HTERT RPE-1 (cell line): Measurements from ENCODE around the gene OOSP1.
"Not testable (repeated sequence)": the region's sequence is repeated elsewhere in the genome, so short reads cannot be mapped to it uniquely, and the experiment has no call there.

ENCODE experiments used
- in situ Hi-C: fragments of 300-500 bp; cut with MboI; formaldehyde crosslinking; loops from 4 replicates; pipeline ENCODE4 v1.14.3; 2020; ENCODE audit warnings: low sequenced_read_pairs

Gene OOSP1

DNA sequence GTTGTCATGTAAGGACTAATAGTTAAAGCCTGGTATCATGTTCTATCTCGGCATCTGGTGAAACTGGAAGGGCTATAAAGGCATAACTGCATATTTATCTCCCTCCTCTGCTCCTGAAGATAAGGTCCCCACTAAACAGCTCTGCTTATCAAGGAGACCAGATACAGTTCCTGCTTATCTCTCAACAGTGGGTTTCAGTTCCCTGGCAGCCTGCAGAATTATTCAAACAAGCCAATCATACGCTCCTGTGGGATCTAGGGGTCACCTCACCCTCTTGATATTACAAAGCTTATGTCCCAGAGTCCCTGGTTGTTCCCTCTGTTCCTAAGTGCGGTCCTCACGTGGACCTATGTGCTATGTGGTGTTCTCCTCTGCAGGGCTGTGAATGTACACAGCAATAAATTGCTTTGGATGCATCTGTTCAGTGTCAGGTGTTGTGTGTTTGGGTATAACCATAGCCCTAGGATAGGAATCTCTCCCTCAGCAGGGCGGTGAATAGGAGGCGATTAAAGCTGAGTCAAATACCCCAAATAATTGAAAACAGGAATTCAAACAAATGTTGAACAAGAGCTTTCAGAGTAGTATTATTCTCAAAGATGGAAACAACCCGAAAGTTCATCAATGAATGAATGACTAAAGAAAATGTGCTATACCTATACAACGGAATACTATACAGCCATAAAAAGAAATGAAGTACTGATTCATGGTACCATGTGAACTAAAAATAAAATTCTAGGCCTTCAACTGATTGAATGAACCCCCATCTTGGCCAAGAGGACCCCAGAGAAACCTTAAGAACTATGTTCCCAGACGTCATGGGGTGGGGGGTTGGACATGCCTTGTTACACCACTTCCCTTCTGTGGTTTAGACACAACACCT is 22.5 kb downstream of the OOSP1 start:
- in situ Hi-C loops, result no loop called here

DNA sequence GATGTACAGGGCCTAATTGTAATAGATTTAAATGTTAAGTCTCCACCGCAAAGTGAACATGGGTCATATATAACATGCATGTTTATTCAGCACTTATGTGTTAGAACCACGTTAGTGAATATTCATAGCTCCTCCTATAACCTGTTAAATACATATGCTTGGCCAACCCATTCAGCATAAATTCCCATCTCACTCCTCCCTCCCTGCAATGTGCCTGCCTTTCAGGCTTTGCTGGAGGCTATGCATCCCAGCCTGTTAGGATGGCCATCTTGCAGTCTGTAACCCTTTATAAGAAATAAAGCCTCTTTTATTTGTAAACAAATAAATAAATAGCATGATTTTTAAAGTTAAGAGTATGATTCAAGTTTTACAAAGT is 23.9 kb downstream of the OOSP1 start:
- in situ Hi-C loops, result no loop called here

DNA sequence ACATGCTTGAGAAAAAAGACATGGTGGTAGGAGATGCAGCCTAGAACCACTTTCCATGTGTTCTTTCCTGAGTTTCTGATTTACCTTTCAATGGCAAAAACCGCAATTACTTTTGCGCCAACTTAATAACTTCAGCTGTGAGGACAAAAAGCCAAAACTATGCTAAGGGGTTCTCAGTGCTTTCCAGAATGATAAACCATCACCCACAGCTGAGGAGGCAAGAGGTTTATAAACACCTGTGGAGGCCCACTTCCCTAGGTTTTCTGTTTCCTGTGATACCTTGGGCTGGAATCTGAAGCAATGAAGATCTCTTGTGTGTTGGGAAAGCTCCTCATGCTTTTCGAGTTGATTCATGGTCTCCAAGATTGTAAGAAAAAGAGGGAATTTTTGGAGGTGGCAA is 25.5 kb downstream of the OOSP1 start, which contains the start of gene OOSP4A:
OOSP4A (plus strand) TSS at position 301 of the 400 bp plus-strand sequence; CDS start at position 301, 0 bp downstream.
- in situ Hi-C loops, result no loop called here

DNA sequence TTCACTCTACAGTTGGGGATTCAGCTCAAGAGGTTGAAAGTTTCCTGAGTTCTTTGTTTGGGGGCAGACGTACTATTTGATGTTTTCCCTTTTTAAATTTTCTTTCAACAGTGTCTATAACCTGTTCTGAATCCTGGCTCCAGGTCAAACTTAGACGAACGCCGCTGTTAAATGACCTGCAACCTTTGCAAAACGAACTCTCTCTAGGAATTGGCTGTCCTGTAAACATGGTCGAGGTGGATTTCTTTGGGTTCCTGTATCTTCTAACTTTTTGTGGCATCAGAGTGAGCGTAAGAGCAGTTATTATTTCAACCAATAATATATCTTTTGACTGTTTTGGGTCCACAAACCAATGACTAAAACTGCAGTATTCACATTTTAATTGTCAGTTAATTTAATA is 27.2 kb downstream of the OOSP1 start:
- in situ Hi-C loops, result no loop called here

DNA sequence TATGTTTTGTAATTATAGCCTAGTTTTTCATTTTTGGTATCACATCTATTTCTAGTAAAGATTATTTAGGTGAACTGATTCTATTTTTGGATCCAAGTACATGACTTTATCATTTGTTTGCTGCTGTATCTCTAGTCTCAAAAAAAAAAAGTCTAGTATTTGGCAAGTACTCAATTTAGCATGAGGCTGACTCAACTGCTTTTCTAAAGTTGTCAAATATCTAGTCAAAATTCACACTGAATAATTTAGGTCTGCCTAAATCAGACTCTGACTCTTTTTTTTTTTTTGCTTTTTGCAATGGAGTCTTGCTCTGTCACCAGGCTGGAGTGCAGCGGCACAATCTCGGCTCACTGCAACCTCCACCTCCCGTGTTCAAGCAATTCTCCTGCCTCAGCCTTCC is 28.0 kb downstream of the OOSP1 start:
- in situ Hi-C loops, result no loop called here

DNA sequence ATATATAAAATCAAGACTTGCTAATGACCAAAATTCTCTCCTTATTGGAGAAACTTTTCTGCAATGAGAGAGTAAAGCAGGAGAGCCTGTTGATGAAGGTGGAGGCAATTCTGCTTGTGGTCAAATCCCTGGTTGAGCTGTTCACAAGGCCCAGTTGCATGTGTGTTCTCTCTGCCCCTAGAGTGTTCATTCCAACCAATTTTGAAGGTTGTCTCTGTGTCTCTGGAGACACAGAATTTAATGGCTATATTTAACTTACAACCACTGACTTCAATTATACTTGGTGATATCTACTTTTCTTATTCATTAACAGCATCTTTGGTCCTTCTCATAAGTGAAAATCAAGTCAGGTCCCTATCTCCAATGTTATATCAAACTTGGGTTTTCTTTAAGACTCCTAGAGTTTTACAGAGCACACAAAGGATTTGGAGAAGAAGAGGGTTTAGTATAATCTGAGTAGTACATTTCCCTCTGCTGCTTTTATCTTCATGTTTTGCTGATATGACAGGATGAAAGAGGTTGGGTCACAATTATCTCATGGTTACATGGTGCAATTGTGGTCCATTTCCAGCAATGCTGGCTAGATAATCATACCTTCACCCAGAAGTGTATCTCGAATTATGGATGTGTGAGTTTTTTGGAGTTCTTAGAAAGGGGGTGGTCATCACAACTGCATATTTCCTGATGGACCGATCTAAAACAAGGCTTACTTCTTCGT is 29.6 kb downstream of the OOSP1 start:
- in situ Hi-C loops, result no loop called here

DNA sequence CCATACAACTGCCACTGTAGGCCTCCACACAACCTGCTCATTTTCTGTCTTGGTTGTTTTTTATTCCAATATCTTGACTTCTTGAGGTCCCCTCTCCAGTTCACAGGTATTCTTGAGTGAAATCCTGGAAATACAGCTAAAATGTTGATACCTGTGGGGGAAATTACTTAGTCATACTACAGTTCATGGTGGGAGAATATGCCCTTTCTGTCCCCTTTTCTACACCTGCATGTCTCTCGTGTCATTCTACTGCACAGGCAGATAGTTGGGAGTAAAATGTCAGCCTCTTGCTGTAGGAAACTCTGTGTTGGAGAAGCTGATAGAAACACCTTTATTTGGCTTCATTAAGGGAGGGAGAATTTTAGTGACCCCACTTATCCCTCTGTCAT is 30.2 kb downstream of the OOSP1 start:
- in situ Hi-C loops, result no loop called here

DNA sequence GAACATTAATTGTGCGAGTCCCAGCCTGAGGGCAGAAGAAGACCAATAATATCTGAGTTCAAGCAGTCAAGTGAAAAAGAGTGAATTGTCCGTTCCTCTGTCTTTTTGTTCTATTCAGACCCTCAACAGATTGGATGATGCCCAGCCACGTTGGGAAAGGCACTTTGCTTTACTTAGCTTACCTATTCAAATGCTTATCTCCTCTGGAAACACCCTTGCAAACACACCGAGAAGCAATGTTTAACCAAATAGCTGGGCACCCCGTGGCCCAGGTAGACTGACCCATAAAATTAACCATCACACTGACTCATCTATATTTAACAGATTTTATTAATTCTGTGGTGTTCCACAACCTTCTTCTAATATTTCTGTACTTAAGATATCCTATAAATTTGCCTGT is 34.9 kb downstream of the OOSP1 start:
- in situ Hi-C loops, result no loop called here

DNA sequence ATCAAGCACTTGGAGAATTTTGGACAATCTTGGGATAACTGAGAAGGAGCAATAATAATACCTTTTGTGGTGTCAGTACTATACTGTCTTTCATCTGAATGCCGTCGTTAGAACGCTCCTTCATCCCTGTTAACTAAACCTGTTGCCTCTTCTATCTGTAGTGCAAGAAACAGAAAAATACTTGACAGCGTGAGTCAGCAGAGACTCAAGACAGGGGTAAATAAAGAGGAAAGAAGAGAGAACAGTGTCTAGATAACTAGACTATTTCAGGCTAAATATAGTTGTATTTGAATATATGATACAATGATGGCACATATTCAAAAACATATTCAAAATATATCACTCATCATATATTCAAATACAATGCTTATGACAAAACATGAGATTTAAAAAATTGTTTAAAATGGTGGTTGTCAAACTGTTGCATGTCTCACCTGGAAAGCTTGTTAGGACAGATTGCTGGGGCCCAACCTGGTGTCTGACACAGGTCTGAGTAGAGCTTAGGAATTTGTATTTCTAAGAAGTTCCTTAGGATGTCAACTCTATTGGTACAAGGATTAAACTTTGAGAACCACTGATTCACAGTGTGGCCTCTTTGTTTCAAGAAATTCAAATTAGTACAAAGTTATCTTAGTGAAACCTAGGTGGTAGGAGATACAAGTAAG is 43.0 kb downstream of the OOSP1 start:
- in situ Hi-C loops, result no loop called here

DNA sequence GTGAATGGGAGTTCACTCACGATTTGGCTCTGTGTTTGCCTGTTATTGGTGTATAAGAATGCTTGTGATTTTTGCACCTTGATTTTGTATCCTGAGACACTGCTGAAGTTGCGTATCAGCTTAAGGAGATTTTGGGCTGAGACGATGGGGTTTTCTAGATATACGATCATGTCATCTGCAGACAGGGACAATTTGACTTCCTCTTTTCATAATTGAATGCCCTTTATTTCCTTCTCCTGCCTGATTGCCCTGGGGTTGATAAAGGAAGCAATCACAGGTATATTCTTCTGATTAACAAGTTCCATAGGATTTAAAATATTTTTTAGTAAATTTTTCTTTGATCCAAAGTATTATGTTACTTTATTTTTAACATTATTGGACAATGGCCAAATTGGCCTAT is 43.8 kb downstream of the OOSP1 start:
- in situ Hi-C loops, result not testable (repeated sequence)

DNA sequence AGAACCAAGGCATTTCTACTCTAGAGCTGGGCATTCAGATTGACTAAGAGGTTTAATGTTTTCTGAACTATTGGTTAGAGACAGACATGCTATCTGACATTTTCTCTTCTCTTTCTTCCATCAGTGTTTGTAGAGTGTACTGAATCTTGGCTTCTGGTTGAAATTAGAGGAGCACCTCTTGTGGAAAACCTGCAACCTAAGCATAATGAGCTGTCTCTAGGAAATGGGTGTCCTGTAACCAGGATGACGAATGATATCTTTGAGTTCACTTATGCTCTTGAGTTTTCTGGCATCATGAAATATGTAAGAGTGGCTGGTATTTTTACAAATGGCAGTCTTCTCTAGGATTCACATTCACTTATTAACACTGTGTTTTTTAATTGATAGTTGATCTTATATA is 45.0 kb downstream of the OOSP1 start:
- in situ Hi-C loops, result no loop called here

DNA sequence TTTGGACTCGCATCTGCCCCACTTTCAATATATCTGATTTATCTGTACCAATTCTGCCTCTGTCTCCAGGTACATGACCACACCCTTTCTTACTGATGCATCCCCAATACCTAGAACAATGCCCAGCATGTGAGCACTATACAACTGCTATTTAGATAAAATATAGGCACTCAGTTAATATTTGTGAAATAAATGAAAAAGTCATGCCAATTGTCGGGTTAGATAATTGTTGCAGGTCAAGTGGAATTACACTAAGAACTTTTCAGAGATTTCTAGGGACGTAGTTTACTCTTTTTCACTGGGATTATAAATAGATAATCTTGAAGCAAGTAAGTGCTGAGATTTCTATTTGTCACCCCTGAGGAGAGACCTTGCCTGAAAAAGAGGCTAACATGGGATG is 46.1 kb downstream of the OOSP1 start:
- in situ Hi-C loops, result no loop called here

DNA sequence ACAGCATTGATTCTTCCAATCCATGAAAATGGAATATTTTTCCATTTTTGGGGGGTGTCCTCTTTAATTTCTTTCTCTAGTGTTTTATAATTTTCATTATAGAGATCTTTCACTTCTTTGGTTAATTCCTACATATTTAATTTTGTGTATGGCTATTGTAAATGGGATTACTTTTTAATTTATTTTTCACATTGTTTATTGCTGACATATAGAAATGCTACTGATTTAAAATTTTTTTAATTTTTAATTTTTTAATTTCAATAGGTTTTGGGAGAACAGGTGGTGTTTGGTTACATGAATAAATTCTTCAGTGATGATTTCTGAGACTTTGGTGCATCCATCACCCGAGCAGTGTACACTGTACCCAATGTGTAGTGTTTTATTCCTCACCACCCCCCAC is 52.2 kb downstream of the OOSP1 start:
- in situ Hi-C loops, result no loop called here

DNA sequence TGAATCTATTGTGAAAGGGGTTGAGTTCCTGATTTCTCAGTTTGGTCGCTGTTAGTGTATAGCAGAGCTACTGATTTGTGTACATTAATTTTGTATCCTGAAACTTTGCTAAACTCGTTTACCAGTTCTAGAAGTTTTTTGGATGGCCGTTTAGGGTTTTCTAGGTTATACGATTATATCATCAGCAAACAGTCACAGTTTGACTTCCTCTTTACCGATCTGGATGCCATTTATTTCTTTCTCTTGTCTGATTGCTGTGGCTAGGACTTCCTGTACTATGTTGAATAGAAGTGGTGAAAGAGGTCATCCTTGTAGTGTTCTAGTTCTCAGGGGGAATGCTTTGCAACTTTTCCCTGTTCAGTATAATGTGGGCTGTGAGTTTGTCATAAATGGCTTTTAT is 54.2 kb downstream of the OOSP1 start:
- in situ Hi-C loops, result no loop called here

DNA sequence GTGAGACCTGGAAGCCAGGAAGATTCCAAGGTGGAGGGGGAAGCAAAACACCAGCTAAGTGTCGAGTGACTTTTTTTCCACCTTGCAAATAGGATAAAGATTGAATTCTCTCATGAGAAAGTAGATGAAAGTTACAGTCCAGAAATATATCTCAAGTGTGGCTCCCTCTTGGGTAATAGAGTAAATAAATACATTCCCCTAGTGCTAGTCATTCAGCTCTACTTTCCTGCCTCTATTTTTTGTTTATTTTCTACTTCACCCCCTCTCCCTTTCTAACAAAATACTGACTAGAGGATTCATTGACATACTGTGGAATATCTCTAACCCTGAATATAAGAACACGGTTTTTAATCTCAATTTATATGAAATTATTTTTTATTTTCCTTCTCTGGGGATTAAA is 59.6 kb downstream of the OOSP1 start:
- in situ Hi-C loops, result no loop called here

DNA sequence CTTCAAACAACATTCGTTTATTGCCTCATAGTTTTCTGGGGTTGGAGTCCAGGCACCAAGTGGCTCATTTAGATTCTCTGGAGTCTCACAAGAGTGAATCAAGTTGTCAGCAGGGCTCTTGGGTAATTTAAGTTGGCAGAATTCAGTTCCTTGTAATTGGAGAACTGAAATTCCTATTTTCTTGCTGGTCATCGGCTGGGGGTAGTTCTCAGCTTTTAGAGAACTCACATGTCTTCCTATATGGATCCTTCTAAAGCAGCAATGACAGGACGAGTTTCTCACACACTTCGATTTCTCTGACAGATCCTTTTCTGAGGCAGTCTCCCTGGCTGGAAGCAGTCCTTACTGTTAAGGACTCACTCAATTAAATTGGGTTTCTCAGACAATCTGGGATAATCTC is 61.5 kb downstream of the OOSP1 start:
- in situ Hi-C loops, result no loop called here

DNA sequence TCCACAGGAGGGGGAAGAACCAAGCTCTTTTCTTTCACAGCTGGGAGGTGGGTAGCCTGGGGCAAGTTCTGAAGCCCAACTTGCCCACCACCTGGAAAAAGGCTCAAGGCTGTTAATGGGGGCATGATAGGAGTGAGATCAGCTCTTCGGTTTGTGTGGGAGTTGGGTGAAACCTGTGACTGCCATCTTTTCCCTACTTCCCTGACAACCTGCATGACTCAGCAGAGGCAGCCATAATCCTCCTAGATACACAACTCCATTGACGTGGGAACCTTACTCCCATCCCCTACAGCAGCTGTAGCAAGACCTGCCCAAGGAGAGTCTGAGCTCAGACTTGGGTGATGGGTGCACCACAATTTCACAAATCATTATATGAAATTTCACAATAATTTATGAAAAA is 65.5 kb downstream of the OOSP1 start:
- in situ Hi-C loops, result no loop called here

DNA sequence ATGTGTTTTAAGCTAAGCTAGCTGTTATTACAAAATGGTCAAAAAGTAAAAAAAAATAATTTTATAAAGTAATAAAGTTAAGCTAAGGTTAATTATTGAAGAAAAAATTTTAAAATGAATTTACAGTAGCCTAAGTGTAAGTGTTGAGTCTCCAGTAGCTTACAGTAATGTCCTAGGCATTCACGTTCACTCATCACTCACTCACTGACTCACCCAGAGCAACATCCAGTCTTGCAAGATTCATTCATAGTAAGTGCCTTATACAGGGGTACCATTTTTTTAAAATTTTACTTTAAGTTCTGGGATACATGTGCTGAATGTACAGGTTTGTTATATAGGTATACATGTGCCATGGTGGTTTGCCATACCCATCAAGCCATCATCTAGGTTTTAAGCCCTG is 67.1 kb downstream of the OOSP1 start:
- in situ Hi-C loops, result no loop called here
